Neural crest cell (in vitro differentiated cells): ENCODE results near the gene RLF. TPM values are rescaled to one million over a fixed set of nuclear protein-coding genes. Genes with fewer than 3 reads are reported as not detected.

Source experiments
- DNase-seq: peaks from one replicate; pipeline ENCODE4 v3.0.0; 2021; ENCODE audit warnings: low read depth, mixed read lengths, low spot score
- H3K27ac Mint-ChIP-seq: one replicate; pipeline ENCODE4 v1.8.0; 2021; ENCODE audit warnings: mild to moderate bottlenecking, mixed read lengths; ENCODE audit not compliant: unreplicated experiment
- H3K27me3 Mint-ChIP-seq: 2 replicates; pipeline ENCODE4 v1.8.0; 2021; ENCODE audit warnings: low read depth, mild to moderate bottlenecking, mixed read lengths
- H3K36me3 Mint-ChIP-seq: 2 replicates; pipeline ENCODE4 v1.8.0; 2021; ENCODE audit warnings: low read depth, mild to moderate bottlenecking, mixed read lengths
- H3K4me1 Mint-ChIP-seq: 2 replicates; pipeline ENCODE4 v1.8.0; 2021; ENCODE audit warnings: mixed read lengths
- H3K4me3 Mint-ChIP-seq: one replicate; pipeline ENCODE4 v1.8.0; 2021; ENCODE audit warnings: mild to moderate bottlenecking, mixed read lengths
- H3K9me3 Mint-ChIP-seq: 2 replicates; pipeline ENCODE4 v1.8.0; 2021; ENCODE audit warnings: mixed read lengths
- total RNA-seq: library from RNA; stranded (reverse); gene quantifications from 2 replicates; pipeline ENCODE4 v1.2.1, GENCODE V29; 2021
- TF ChIP-seq, protein P1 (sequence below): fragments of 200-600 bp; sonication (generic); conservative IDR thresholded peaks from 2 replicates; pipeline ENCODE4 v1.5.0; 2021; ENCODE audit warnings: antibody characterized with exemption, mild to moderate bottlenecking

RLF gene
- total RNA-seq, 1 donor from 2014 or later, result 24.0 TPM

DNA sequence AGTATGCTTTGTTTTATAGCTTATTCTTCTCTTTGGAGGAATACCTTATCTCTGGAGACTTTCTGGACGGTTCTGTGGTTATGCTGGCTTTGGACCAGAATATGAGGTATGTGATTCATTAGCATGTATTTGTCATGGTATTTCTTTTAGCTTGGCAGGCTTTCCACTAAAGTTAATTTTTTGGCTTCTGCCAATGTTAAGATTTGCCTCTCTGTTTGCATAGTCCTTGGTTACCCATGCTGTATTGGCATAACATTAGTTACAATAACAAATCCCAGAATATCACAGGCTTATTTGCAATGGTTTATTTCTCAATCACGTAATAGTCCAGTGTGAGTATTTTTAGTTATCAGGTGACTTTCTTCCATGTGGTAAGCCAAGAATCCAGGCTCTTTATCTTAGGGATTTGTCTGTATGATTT lies 106.6 kb downstream of the RLF start:
- H3K9me3 Mint-ChIP-seq, result no peaks in the 10 kb centered on the region
- TF ChIP-seq, protein P1, sequence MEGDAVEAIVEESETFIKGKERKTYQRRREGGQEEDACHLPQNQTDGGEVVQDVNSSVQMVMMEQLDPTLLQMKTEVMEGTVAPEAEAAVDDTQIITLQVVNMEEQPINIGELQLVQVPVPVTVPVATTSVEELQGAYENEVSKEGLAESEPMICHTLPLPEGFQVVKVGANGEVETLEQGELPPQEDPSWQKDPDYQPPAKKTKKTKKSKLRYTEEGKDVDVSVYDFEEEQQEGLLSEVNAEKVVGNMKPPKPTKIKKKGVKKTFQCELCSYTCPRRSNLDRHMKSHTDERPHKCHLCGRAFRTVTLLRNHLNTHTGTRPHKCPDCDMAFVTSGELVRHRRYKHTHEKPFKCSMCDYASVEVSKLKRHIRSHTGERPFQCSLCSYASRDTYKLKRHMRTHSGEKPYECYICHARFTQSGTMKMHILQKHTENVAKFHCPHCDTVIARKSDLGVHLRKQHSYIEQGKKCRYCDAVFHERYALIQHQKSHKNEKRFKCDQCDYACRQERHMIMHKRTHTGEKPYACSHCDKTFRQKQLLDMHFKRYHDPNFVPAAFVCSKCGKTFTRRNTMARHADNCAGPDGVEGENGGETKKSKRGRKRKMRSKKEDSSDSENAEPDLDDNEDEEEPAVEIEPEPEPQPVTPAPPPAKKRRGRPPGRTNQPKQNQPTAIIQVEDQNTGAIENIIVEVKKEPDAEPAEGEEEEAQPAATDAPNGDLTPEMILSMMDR, result no peak
- H3K4me1 Mint-ChIP-seq, result no peaks in the 10 kb centered on the region
- no peaks in the 10 kb centered on the region for H3K27me3 Mint-ChIP-seq
- no peak for DNase-seq
- H3K4me3 Mint-ChIP-seq, result no peak overlapping the region
- H3K27ac Mint-ChIP-seq, result no peak overlapping the region
- H3K36me3 Mint-ChIP-seq, result peaks cover 14% of the 10 kb centered on the region

DNA sequence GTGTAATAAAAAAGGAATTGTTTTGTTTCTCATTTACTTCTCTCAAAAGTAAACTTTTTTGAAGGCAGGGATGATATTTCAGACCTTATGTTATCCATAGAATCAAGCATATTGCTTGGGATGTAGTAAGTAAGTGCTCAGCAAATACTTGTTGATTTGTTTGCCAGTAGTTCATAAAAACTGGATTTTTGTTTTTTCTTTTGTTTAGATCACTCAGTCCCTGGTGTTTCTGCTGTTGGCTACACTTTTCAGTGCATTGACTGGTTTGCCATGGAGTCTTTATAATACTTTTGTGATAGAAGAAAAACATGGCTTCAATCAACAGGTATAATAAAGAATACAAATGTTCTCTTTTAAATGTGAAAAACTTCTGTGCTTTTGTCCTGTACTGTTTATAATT lies 107.0 kb downstream of the RLF start:
- no peak overlapping the region for H3K27ac Mint-ChIP-seq
- DNase-seq, result no peak
- no peaks in the 10 kb centered on the region for H3K27me3 Mint-ChIP-seq
- TF ChIP-seq, protein P1, result no peak
- no peaks in the 10 kb centered on the region for H3K9me3 Mint-ChIP-seq
- H3K36me3 Mint-ChIP-seq, result peaks cover 15% of the 10 kb centered on the region
- H3K4me1 Mint-ChIP-seq, result no peaks in the 10 kb centered on the region
- no peak overlapping the region for H3K4me3 Mint-ChIP-seq

DNA sequence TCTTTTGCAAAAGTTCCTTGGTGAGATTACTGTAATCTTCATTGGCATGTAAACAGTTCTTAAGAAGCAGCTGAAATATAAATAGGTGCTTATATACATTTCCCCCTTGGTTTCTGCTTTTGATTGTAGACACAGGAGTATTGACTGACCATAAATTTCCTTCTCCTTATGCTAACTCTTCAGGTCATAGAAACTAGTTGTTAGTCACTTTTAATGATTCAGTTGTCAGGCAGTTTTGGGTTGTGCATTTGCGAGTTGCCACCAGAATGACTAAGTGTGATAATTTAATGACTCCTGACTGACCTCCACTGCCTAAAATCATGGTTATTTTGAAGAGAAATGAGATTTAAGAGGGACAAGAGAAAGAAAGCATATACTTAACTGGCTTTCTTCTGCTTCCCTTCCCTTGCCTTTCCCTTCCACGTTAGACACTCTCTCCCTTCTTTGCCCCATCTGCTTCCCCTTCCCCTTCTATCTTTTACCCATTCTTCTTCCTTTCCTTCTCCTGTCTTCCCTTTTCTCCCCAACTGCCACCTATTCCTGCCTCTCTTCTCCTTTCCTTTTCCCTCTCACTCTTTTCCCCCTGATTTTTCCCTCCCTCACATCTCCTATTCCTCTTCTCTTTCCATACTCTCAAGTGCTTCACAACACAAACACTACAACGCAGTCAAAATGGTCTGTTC lies 109.1 kb downstream of the RLF start:
- peaks cover 22% of the 10 kb centered on the region for H3K36me3 Mint-ChIP-seq

DNA sequence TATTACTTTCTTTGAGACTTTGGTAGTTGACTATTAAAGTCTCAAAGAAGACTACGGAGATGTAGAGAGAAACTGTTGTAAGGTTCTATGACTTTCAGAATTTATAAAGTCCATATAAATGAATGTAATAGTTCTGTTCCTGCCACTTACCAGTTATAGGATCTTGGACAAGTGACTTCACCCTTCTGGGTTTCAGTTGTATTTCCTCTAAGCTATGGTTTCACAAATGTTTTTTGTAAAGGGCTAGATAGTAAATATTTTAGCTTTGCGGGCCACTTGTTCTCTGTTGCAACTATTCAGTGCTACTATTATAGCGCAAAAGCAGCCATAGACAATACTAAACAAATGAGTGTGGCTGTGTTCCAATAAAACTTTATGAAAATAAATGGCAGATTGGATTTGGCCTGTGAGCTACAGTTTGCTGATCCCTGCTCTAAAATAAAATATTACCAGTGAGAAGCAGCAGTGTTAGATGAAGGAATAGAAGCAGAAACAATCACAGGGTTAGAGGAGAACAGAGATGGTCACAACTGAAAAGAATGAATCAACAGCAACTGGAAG lies 111.5 kb downstream of the RLF start:
- no peak for DNase-seq
- peaks cover 22% of the 10 kb centered on the region for H3K36me3 Mint-ChIP-seq
- no peaks in the 10 kb centered on the region for H3K9me3 Mint-ChIP-seq
- peak overlapping the region; percentile 75 for H3K27ac Mint-ChIP-seq
- TF ChIP-seq, protein P1, result no peak
- H3K27me3 Mint-ChIP-seq, result no peaks in the 10 kb centered on the region
- H3K4me3 Mint-ChIP-seq, result no peak overlapping the region
- no peaks in the 10 kb centered on the region for H3K4me1 Mint-ChIP-seq

More for the DNA sequence above, 109.1 kb downstream of the RLF start:
- Mint-ChIP-seq H3K4me1 (no peaks in the 10 kb centered on the region), H3K4me3 (no peak overlapping the region), H3K27ac (no peak overlapping the region), H3K9me3 (no peaks in the 10 kb centered on the region), H3K27me3 (no peaks in the 10 kb centered on the region)
- TF ChIP-seq, protein P1, result no peak
- no peak for DNase-seq

DNA sequence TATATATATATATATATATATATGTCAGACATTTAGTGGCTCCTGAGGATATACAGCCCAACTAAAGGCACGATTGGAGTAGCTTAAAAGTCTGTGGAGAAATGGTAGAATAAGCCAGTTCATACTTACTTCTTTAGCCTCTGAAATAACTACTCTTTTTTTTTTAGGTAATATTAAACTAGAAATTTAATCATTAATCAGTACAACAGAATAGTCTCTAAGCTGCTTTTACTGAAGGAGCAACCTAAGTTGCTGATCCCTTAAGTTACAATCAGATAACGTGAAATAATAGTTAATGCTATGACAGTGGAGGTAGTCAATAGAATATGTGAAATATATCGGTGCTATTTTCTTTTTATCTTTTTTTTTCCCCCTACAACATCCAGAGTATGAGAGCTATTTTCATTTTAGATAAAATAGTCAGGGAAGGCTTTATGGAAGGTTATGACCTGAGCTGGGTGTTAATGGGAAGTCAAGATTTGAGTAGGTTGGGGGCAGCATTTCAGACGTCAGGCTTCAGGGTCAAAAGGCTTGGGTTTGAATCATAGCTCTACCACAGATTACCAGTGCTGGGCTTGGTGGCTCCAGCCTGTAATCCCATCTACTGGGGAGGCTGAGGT lies 112.5 kb downstream of the RLF start:
- TF ChIP-seq, protein P1, result no peak
- Mint-ChIP-seq H3K27ac (no peak overlapping the region), H3K4me1 (no peaks in the 10 kb centered on the region), H3K4me3 (no peak overlapping the region), H3K9me3 (no peaks in the 10 kb centered on the region), H3K36me3 (peaks cover 20% of the 10 kb centered on the region), H3K27me3 (no peaks in the 10 kb centered on the region)
- DNase-seq, result no peak
